GM20000 (cell line): ENCODE data around the gene RBP2.

Experiments used
- DNase-seq: peaks from one replicate; pipeline ENCODE4 v3.0.0; 2012; ENCODE audit warnings: low spot score
- TF ChIP-seq, protein P1 (sequence below): IDR thresholded peaks from 2 replicates; pipeline ENCODE4 v1.5.1; 2012; ENCODE audit warnings: mild to moderate bottlenecking, control low read depth; ENCODE audit errors: extremely low read depth, missing control alignments

Gene RBP2

GRCh38 chr3:139476348-139476747 lies at the start of gene RBP2:
RBP2 (minus strand) TSS chr3:139476516; CDS start chr3:139476459, 57 bp downstream.
- DNase-seq, result no peak
- TF ChIP-seq, protein P1, sequence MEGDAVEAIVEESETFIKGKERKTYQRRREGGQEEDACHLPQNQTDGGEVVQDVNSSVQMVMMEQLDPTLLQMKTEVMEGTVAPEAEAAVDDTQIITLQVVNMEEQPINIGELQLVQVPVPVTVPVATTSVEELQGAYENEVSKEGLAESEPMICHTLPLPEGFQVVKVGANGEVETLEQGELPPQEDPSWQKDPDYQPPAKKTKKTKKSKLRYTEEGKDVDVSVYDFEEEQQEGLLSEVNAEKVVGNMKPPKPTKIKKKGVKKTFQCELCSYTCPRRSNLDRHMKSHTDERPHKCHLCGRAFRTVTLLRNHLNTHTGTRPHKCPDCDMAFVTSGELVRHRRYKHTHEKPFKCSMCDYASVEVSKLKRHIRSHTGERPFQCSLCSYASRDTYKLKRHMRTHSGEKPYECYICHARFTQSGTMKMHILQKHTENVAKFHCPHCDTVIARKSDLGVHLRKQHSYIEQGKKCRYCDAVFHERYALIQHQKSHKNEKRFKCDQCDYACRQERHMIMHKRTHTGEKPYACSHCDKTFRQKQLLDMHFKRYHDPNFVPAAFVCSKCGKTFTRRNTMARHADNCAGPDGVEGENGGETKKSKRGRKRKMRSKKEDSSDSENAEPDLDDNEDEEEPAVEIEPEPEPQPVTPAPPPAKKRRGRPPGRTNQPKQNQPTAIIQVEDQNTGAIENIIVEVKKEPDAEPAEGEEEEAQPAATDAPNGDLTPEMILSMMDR, result no peak

GRCh38 chr3:139524841-139525636 lies 48.7 kb upstream of the RBP2 start:
- no peak for DNase-seq
- TF ChIP-seq, protein P1, result no peak

- TF ChIP-seq, protein P1, result no peak
- DNase-seq, result no peak
Observed at GRCh38 chr3:139523718-139524117, 47.4 kb upstream of the RBP2 start.

- DNase-seq, result no peak
- TF ChIP-seq, protein P1, result no peak
Observed at GRCh38 chr3:139523166-139523565, 46.9 kb upstream of the RBP2 start.

DNA sequence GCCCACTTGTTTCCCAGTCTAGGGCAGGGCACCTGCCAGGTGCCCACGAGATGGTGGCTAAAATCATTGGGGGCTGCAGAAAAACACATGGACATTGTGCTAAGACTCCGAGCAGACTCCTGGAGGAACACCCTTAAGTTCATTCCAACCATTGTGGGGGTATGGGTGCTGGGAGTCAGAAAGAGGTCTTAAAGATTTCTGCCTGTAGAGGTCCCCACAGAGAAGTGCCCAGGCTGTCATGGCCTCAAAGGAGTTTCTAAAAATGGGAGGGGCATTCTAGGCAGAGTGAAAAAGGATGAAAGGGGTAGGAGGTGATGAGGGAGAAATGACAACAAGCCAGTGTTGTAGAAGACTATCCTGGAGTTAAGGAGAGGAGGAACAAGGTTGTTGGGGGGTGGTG lies 46.1 kb upstream of the RBP2 start:
- TF ChIP-seq, protein P1, result no peak
- no peak for DNase-seq

DNA sequence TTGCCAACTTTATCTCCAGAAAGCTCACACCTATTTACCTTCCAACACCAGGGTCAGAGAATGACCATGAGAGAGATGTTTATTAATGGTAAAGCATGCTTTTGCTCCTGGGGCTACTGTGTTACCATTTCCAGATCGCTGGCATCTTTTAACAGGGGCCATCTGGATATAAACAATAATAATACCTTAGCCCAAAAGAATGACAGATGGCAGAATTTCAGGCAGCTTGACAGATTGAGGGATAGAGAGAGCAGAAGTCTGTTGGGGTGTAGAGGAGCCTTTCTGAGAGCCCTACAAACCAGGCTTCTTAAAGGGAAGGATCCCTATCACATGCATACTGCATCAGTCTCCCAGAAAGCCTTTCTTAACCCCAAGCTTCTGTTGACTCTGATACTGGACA lies 45.5 kb upstream of the RBP2 start:
- TF ChIP-seq, protein P1, result no peak
- no peak for DNase-seq

GRCh38 chr3:139521144-139521543 lies 44.8 kb upstream of the RBP2 start:
- TF ChIP-seq, protein P1, result no peak
- DNase-seq, result no peak
